Activated T-helper 9 cell treated with anti-CD3 and anti-CD28 coated beads, Interleukin-2, amount 50 U/mL, for 16 hours (primary cell): ENCODE measurements around the gene XKR3.
"Not testable (repeated sequence)": the region's sequence is repeated elsewhere in the genome, so short reads cannot be mapped to it uniquely, and the experiment has no call there.

Source experiments
- DNase-seq: peaks from one replicate; pipeline ENCODE4 v3.0.0-alpha.2; 2020; ENCODE audit warnings: low read depth

The XKR3 gene

DNA sequence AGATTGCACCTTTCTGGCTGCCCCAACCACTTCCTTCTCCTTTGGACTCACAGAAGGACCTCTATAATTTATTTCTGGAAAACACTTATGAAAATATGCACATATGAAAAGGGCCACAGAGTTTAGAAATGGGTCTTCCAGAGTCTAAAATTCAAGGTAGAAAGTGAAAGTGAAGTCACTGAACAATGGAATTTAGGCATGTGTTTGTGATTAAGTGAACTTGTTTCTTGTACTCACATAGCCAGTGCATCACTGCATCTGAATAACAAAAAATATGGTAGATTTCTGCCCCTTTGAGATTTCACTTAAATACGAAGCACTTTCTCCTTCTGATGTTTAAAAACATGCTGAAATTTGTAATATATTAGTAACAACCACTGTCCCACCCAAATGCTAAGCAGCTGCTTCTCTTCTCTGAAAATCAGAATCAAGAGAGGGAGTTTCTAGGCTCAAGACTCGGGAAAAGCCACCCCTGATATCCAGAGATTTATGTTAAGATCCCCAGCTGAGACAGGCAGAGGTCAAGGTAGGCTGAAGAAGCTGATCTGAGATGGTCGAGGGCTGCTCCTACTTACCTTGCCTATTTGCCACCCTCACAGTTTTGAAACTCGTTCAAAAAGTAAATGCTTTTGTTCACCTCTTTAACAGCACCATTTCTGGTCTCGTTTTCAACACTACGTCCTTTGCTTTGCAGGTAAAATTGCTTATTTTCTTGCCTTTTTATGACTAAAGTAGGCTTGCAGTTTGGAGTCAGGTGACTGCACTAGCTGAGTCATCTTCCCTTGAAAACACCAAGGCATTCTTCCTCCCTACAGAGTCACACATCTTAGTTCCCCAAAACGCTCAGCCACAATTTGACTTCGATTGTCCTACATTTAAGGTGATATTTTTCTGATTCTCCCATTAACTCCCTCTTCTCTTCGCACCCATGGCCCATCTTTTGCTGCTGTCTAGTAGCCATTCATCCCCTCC is at the start of gene XKR3:
XKR3 (minus strand) TSS at position 696 of the 972 bp plus-strand sequence. CDS start 17,338 bp downstream, outside the sequence.
- DNase-seq: no peak

DNA sequence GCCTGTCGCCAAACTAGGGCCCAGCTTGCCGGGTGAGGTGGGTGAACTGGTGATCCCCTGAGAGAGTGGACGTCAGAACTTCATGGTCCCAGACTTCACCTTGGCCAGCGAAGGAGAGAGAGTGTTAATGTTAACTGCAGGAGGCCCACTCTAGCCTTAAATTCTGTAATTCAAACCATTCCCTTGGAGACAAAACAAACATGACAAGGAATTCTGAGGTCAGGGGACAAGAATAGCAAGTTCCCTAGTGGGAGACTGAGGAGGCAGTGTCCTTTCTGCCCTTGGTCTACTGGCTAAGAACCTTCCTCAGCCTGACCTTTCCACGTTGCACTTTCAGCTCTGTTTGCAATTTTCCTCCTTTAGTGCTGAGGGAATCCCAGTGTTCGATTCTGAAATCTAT is 44.4 kb upstream of the XKR3 start:
- DNase-seq: not testable (repeated sequence)

- DNase-seq: no peak
Observed at GRCh38 chr22:16866167-16866566, 41.0 kb upstream of the XKR3 start.

- not testable (repeated sequence) for DNase-seq
Observed at GRCh38 chr22:16856851-16857250, 31.6 kb upstream of the XKR3 start.

- DNase-seq: no peak
Observed at GRCh38 chr22:16854631-16855030, 29.4 kb upstream of the XKR3 start.

DNA sequence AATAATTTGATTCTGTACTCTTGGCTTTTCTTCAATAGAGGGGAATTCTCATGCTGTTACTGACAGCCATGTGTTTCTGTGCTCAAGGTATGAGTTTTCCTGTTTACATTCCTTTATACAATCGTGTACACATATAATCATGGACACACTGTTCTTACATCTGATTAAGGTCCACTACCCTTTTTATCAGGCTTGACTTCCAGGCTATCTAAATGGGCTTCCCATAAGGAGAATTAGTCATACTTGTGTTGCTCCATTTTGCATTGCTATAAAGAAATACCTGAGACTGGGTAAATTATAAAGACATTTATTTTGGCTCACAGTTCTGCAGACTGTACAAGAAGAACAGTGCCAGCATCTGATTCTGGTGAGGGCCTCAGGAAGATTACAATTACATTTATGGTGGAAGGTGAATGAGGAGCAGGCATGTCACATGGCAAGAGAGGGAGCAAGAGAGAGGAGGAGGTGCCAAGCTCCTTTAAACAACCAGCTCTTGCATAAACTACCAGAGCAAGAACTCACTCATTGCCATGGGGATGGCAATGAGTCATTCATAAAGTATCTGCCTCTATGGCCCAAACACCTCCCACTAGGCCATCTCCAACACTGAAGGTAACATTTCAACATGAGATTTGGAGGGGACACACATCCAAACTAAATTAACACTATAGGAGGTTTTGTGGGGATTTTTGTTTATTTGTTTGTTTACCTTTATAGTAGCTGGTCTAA is 26.2 kb upstream of the XKR3 start:
- DNase-seq: not testable (repeated sequence)

DNA sequence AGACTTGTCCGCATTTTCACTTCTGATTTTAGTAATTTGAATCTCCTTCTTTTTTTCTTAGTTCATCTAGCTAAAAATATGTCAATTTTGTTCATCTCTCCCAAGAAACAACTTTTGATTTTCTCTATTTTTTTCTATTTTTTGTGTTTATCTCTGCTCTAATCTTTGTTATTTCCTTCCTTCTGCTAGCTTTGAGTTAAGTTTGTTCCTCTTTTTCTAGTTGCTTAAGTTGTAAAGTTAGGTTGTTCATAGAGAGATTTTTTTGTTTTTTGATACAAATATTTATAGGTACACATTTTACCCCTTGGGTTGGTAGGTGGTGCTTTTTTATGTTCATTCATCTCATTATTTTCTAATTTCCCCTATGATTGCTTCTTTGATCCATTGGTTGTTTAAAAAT is 22.1 kb upstream of the XKR3 start:
- DNase-seq: no peak

DNA sequence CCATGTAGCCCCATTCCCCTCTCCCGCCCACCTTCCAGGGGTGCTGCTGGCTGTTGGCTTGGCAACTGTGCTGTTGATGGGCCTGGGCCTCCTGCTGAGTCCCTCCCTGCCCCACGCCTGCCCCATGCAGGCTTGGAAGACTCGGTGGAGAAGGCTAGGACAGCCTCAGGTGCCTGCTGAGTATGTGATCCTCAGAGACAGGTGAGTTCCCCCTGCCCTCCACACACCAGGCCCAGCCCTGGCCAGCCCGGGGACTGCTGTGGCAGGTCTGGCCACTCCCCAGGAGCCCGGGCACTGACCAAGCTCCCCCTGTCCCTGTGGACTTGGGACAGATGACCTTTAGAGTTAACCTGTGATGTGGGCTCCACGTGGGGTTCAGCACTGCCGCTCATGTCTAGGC is 20.7 kb upstream of the XKR3 start:
- no peak for DNase-seq

DNA sequence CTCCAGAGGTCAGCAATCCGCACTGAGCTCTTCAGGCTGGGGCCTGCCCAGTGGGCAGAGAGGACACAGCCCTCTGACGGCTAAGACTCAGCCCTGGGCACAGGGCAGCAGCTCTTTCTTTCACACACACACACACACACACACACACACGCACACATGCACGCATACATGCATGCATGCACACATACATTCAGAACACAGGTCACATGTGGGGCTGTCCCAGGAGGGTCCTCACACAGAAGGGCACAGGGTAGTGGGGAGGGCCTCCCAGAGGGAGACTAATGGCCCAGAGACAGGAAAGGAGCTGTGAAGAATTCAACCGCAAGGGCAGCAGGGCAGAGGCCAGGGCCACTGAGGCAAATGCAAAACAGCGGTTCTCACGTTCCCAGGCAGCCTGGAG is 20.3 kb upstream of the XKR3 start:
- DNase-seq: no peak

GRCh38 chr22:16844529-16844928 is 19.3 kb upstream of the XKR3 start:
- no peak for DNase-seq

GRCh38 chr22:16838073-16838472 is 12.9 kb upstream of the XKR3 start:
- no peak for DNase-seq

DNA sequence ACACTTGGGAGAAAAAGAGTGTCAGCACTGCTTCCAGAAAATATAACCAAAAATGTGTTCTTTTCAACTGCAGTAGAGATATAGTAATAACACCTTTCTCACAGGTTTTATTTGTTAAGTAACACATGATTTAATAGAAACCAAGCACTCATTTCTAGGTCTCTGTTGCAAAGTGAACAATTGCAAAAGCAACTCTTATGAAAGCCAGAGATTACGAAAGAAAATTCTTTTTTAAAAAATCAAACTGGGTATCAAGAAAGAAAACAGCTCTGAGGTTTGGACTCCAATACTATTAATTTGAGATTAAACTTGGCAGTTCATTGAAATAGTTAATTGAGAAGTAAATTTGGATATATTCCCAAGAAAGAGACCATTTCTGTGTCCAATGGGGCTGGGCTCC is 9.8 kb upstream of the XKR3 start:
- DNase-seq: no peak

- no peak for DNase-seq
Observed at GRCh38 chr22:16831257-16831656, 6.0 kb upstream of the XKR3 start.

DNA sequence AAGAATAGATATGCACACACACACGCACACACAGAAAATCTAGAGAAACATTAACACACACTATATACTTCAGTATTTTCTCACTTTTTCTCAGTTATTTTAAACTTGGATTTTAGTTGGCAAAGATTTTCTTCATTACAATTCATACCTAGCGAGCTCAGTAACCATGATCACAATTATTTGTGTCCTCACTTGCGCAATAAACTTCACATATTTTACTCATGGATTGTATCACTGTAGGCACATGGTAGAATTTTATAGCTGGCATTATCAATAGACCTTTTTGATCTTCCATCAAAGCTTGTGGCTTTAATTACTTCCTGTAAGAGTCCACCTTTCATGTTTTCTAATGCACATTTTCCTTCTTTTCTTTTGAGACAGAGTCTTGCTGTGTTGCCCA is 4.8 kb upstream of the XKR3 start:
- DNase-seq: no peak

DNA sequence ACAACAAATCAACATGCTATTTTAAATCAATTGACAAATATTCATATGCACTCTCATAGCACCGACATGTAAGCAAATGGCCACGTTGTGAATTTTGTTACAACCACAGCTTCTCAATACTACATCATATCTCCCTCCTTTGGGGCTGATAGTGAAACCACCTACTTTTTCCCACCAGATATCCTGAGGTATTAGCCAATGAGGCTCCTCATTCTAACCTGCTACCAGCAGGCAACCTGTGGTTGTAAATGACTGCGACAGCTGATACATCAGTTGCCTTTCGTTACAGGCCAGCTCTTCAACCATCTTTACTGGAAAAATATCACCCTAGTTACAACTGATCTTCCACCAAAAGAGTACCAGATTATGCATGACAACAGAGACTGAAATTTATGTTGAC is 3.7 kb upstream of the XKR3 start:
- no peak for DNase-seq

- DNase-seq: no peak
Observed at GRCh38 chr22:16827506-16827905, 2.3 kb upstream of the XKR3 start.

GRCh38 chr22:16819249-16819648 is 6.0 kb downstream of the XKR3 start:
- no peak for DNase-seq

DNA sequence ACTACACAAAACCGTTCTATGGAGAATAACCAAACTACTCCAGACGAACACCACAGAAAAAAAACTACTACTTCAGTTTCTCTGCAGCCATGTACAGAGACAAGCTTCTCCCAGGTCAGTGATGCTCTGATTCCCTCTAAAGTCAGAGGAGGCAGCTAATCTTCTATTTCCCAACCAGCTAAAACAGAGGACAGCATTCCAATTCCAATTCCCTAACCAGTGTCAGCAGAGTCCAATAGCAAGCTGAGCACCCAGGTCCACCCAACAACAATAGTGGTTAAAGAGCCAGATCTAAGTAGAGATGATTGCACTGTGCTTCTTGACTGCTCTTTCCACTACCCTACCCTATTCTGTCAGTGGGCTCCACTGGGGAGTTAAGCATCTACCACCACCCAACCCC is 6.7 kb downstream of the XKR3 start:
- no peak for DNase-seq

GRCh38 chr22:16815073-16815472 is 10.1 kb downstream of the XKR3 start:
- DNase-seq: no peak

DNA sequence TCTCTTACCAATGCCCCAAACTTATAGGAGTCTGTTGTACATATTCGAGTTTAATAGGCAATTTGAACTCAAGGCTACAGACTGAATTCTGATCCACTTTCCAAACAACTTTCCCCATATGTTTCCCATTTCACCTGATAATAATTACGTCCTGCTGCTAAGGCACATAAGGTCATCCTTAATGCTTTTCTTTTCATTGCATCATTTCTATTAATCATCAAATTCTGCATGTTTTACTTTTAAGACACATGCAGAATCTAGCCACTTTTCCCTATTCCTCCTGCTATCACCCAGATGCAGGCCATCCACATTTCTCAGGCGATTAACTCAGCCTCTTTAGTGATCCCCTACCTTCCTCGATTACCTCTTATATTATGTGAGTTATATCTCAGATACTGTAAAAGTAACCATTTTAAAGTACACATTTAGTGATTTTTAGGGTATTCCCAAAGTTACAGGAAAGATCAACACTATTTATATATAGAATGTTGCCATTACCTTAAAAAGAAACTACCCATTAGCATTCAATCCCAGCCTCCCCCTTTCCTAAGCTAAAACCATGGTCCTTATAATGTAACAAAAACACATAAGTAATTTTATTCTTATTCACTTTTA is 14.9 kb downstream of the XKR3 start:
- no peak for DNase-seq

GRCh38 chr22:16808744-16809143 is 16.5 kb downstream of the XKR3 start:
- no peak for DNase-seq

DNA sequence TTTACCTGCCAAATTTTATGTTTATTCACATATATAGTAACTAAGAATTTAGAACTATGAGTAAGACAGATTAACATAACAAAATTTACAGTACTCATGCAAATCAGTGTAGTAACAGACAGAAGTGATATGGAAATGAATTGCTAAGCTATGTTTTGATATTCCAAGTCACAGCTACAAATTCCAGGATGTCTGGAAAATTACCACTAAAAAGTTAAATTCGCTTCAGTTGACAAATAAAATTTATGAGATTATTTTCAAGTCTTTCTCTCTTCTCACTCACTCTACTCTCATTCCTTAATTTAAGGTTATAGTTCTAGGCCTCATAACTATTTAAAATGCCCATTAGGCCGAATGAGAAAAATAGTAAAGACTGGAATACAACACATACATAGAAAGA is 18.1 kb downstream of the XKR3 start:
- DNase-seq: no peak

DNA sequence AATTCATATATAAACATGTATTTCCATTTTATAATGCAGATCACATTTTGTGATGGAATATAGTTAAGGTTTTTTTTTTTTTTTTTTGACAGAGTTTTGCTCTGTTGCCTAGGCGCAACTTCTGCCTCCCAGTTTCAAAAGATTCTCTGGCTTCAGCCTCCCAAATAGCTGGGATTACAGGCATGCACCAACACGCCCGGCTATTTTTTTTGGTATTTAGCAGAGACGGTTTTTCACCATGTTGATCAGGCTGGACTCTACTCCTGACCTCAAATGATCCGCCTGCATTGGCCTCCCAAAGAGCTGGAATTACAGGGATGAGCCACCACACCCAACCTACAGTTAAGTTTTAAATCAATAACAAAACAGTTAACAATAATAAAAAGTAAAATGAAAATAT is 18.8 kb downstream of the XKR3 start:
- DNase-seq: no peak
